ENCODE data around the gene EDNRA.
"Not testable (repeated sequence)": the region's sequence is repeated elsewhere in the genome, so short reads cannot be mapped to it uniquely, and the experiment has no call there.

The EDNRA gene

DNA sequence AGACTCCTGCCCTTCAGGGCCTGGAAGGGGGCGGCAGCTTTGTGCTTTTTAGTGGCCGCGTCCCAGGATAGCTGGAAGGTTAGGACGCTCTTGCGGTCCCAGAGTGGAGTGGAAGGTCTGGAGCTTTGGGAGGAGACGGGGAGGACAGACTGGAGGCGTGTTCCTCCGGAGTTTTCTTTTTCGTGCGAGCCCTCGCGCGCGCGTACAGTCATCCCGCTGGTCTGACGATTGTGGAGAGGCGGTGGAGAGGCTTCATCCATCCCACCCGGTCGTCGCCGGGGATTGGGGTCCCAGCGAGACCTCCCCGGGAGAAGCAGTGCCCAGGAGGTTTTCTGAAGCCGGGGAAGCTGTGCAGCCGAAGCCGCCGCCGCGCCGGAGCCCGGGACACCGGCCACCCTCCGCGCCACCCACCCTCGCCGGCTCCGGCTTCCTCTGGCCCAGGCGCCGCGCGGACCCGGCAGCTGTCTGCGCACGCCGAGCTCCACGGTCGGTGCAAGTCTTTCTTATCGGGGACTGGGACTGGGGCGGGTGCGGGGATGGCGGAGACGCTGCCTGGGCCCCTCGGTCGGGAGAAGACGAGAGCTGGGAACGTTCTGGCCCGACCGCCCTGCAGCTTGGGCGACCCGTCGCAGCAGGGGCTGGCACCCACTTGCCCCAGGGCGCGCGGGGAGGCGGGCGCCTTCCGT is at the start of gene EDNRA:
Gene EDNRA, plus strand, starts transcription at position 207 of the 686 bp plus-strand sequence. CDS start 4,585 bp downstream, outside the sequence.
- DNase-seq: no peak

- DNase-seq: not testable (repeated sequence)
These were observed 46.5 kb upstream of the EDNRA start for GRCh38 chr4:147434370-147434769.

GRCh38 chr4:147440442-147440841 is 40.5 kb upstream of the EDNRA start:
- DNase-seq: no peak

DNA sequence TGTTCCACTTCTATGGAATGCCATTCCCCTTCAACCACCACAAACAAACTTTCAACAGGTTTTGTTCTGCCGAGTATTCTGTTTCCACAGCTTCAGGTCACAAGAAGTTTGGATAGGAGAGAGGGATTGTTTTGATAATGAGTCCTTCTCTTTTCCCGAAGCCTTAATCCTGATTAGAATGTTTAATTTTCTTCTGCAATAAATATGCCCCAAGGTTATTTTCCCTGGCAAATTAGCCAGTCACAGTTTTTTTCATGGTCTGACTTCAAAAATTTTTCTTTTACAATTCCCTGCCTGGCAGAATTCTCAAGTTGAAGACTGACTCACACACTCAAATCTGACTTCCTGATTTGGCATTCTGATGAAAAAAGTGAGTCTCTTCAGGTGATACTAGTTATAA is 33.1 kb upstream of the EDNRA start:
- DNase-seq: no peak

- no peak for DNase-seq
These were observed 27.2 kb upstream of the EDNRA start for GRCh38 chr4:147453561-147454141.

- no peak for DNase-seq
These were observed 24.2 kb upstream of the EDNRA start for GRCh38 chr4:147456706-147457105.

DNA sequence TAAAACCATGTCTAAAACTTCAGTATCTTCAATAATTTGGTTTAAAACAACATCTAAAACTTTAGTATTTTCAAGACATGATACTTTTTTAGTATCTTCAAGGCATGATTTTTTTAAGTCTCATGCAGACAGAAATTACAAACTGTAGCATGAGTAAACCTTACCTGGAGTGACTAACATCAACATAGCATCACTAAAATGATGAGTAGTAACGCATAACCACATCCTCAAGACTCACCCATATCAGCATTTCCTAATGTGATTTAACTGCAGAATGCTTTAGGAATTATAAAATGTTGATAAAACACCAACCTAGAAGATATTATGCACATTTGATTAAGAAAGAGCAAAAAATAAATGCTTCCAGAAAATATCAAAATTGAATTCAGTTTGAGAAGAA is 19.7 kb upstream of the EDNRA start:
- DNase-seq: no peak

DNA sequence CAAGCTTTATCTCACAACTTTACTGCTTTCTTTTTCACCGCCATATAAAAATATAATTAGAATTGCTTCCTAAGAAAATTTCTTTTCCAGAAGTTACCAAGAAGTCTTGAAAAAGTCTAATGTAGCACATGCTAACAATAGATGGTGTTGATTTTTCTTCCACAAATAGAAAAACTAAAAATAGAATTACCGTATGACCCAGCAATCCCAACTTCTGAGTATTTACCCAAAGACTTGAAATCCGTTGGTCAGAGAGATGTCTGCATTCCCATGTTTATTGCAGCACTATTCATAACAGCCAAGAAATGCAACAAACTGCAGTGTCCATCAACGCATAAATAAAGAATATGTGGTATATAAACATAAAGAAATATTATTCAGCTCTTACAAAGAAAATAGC is 17.8 kb upstream of the EDNRA start:
- DNase-seq: no peak

GRCh38 chr4:147465461-147465860 is 15.4 kb upstream of the EDNRA start:
- DNase-seq: no peak

DNA sequence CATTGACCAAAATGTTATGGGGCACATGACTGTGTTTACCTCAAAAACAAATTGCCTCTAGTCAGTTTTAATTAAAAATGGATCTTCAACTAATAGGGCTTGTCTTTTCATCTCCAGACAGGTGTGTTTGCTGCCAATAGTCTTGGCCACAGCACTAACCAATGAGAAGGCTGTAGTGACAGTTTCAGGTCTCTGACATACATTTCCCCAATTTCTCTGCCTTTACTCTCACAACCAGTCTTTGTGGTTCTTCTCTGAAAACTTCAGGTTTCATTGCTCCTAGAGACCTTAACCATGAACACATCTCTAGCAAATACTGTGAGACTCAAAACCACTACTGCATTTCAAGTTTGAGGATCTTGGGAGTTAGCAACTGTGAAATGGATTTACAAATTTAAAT is 3.5 kb upstream of the EDNRA start:
- DNase-seq: no peak

- no peak for DNase-seq
These were observed 1.5 kb upstream of the EDNRA start for GRCh38 chr4:147479376-147479775.

DNA sequence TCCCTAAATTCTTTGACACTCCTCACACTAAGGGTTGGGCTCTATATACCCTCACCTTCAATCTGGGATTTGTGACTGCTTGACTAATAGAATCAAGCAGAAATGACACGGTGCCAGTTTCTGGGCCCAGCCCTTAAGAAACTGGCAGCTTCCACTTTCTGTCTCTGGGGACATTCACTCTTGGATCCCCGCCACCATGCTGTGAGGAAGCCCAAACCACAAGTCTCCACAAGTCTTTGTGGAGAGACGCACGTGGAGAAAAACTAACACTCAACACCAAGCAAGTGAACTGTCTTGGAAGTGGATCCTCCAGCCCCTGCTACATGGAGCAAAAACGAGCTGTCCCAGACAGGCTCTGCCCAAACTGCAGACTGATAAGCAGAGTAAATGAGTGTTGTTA is 1.1 kb upstream of the EDNRA start:
- DNase-seq: no peak

- DNase-seq: no peak
These were observed 401 bp upstream of the EDNRA start for GRCh38 chr4:147480502-147480890.

GRCh38 chr4:147481577-147482109 is 746 bp downstream of the EDNRA start:
- no peak for DNase-seq

DNA sequence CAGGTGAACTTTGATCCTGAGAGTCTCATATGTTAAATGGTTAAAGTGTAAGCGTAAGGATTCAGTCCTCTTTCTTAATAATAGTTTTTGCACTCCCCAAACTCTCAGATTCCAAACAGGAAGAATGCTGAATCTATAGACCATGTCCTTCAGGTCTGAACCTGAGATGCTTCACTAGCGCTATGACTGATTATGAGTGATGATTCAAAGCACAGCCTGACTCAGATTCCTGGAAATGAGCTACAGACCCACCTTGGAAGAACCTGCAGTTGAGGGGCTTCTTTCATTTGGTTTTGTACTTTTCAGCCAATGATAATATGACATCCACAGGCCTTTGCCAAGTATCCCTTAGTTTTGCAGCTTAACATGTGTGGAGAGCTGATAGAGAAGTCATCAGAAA is 1.4 kb downstream of the EDNRA start:
- DNase-seq: no peak

- no peak for DNase-seq
These were observed 4.3 kb downstream of the EDNRA start for GRCh38 chr4:147485167-147485566.

GRCh38 chr4:147487616-147488015 is 6.7 kb downstream of the EDNRA start:
- DNase-seq: no peak

DNA sequence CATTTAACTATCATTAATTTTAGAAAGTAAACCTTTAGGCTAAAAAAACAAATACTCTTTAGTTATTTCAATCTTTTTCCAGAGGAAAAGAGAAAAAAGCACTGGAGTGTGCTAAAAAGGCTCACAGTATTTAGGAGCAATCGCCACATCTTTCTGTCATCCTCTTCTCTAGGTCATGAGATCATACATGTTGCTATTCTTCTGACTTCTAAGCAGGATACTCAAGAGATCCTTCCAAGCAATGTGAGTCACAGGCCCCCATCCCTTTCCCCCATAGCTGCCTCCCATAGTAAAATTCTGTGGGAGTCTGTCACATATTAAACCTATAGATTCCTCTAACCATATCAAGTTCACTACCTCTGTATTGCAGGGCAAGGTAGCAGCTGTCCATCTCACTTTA is 7.7 kb downstream of the EDNRA start:
- no peak for DNase-seq

- DNase-seq: no peak
These were observed 10.2 kb downstream of the EDNRA start for GRCh38 chr4:147491086-147491485.

DNA sequence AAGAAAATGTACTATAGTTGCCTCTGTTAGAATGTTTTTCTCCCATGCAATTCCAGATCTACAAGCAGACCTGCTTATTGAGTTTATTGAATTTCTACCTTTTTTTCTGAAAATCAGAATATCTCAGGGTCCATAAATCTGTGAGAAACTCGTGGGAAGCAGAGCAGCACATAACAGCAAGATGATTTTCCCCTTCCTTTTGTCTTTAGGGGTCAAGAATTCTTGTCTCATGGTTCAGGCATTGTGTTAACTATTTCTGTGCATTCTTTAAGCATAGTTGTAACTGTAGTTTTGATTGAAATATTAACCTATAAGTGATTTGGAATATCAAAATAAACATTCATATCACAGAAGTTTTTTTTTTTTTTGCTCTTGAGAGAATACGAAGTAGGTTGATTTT is 11.4 kb downstream of the EDNRA start:
- no peak for DNase-seq

DNA sequence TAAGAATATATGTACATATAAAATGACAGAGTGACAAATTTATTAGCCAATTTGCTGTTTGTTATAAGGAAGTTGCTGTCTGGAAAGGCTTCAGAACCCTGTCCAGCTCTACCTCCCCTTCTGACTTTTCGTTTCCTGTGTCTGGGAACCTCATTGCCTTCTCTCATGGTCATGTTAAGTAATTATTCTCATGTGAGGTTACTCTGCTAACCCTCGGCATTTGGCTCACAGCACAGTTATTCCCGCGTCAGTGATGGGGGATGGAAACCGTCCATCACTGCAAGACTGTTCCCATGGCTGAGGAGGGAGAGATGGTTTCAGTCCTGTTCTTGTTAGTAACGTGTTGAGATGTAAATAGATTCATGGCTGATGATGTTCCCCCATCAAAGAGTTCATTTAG is 11.9 kb downstream of the EDNRA start:
- DNase-seq: no peak

DNA sequence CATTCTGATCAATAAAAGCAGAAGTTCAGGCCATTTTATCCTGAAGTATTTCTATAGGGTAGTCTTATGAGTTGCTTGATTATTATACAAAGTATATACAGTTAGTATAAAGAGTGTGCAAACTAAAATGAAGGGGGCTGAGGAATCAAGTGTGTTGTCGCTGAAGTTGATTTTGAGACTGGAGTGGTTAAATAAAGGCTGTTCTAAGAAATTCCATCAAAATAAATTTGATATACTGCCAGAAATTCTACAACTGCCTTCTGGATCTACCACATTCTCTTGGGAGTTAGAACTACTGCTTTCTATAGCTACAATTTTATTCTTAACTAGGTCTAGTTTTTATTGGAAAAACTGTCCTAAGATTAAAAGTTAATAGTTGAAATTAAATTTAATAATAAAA is 12.4 kb downstream of the EDNRA start:
- DNase-seq: no peak

- DNase-seq: no peak
These were observed 13.4 kb downstream of the EDNRA start for GRCh38 chr4:147494301-147494700.

- DNase-seq: no peak
These were observed 15.6 kb downstream of the EDNRA start for GRCh38 chr4:147496500-147496899.

Measured in activated T-cell treated with anti-CD3 and anti-CD28 coated beads for 4 hours (primary cell).